HAP-1 (cell line): ENCODE results near the gene VPS36.
"Not testable (repeated sequence)": the region's sequence is repeated elsewhere in the genome, so short reads cannot be mapped to it uniquely, and the experiment has no call there.

Experiments
- DNase-seq, 2 experiments: peaks; one replicate each; pipeline ENCODE4 v3.0.0-alpha.2; 2016 to 2020; ENCODE audit warnings: low spot score in 2 of 2
- H3K27me3 ChIP-seq: fragments of 250-450 bp; sonication (Bioruptor Pico); 2 replicates; pipeline ENCODE4 v1.5.1; 2020; ENCODE audit warnings: low read depth, mild to moderate bottlenecking, moderate library complexity
- H3K36me3 ChIP-seq: fragments of 250-450 bp; sonication (Bioruptor Pico); replicated peaks from 2 replicates; pipeline ENCODE4 v1.5.1; 2020; ENCODE audit warnings: mild to moderate bottlenecking
- H3K4me1 ChIP-seq: fragments of 250-450 bp; sonication (Bioruptor Pico); 2 replicates; pipeline ENCODE4 v1.5.1; 2020; ENCODE audit warnings: mild to moderate bottlenecking
- H3K4me3 ChIP-seq: fragments of 250-450 bp; sonication (Bioruptor Pico); 2 replicates; pipeline ENCODE4 v1.5.1; 2020; ENCODE audit warnings: mild to moderate bottlenecking, moderate library complexity
- H3K9me3 ChIP-seq: fragments of 250-450 bp; sonication (Bioruptor Pico); 2 replicates; pipeline ENCODE4 v1.5.1; 2020; ENCODE audit warnings: mild to moderate bottlenecking, moderate library complexity
- in situ Hi-C: fragments of 300-500 bp; cut with MboI; formaldehyde crosslinking; loops from 3 replicates; pipeline ENCODE4 v1.14.3; 2020; ENCODE audit warnings: low sequenced_read_pairs, inconsistent platforms, mixed read lengths

The VPS36 gene

DNA sequence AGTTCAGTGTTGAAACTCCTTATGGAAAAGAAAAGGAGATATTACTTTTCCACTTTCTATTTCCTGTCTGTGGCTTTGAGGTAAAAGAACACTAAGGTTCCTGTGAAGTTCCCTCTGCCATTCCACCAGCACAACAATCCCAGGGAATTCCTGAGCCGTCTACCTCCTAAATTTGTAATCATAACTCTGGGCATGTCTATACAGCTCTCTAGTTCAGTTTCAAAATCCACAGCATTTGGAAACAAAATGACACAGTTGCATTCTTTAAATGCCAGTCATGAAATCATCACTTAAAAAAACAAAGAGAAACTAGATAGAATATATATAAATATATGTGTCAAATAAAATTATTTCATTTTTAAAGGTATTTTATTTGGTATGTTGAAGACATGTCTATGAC is 35.5 kb downstream of the VPS36 start:
- no peak for DNase-seq
- no peaks in the 10 kb centered on the region for H3K27me3 ChIP-seq
- H3K36me3 ChIP-seq, result peaks cover 49% of the 10 kb centered on the region
- no peaks in the 10 kb centered on the region for H3K4me1 ChIP-seq
- H3K9me3 ChIP-seq, result no peaks in the 10 kb centered on the region
- in situ Hi-C loops, result no loop called here
- no peak overlapping the region for H3K4me3 ChIP-seq

- peaks cover 46% of the 10 kb centered on the region for H3K36me3 ChIP-seq
- H3K4me1 ChIP-seq, result no peaks in the 10 kb centered on the region
- no peaks in the 10 kb centered on the region for H3K9me3 ChIP-seq
- in situ Hi-C loops, result no loop called here
- no peaks in the 10 kb centered on the region for H3K27me3 ChIP-seq
- H3K4me3 ChIP-seq, result no peak overlapping the region
- DNase-seq, result no peak
These were observed 36.4 kb downstream of the VPS36 start for GRCh38 chr13:52414051-52414450.

DNA sequence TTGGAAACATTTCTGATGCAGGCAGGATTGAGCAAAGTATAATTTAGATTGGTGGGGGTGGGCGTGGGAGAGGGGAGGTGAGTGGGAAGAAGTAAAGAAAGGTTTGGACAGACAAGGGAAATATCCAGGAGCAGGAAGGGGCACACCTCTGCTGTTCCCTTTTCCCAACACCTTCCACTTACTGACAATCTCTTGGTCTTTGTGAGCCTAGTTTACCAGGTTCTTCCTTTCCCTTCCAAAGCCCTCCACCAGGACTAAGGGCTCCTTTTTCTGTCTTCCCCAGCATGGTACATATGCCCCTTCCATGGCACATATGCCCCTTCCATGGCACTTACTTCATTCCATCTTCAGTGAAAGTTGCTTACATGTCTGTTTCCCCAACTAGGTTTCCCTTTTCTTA is 38.3 kb downstream of the VPS36 start:
- in situ Hi-C loops, result no loop called here
- no peak overlapping the region for H3K4me3 ChIP-seq
- no peaks in the 10 kb centered on the region for H3K27me3 ChIP-seq
- H3K4me1 ChIP-seq, result no peaks in the 10 kb centered on the region
- no peaks in the 10 kb centered on the region for H3K9me3 ChIP-seq
- no peak for DNase-seq
- peaks cover 40% of the 10 kb centered on the region for H3K36me3 ChIP-seq

DNA sequence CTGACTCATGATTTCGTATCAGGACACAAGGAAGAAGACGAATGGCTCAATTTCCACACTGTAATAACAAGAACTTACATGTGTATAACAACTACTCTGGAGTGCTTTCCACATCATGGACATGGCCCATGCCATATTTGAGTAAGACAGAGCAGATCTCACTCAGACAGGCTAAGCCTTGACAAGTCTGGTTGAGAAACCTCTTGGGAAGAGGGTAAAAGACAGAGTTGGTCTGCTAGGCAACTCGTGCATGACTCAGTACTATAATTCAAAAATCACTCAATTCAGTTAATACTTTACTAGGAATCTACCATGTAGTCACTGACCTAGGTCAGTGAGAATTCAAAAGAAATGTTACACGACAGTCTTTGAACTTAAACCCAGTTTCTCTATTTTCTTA is 38.8 kb downstream of the VPS36 start:
- no peak overlapping the region for H3K4me3 ChIP-seq
- H3K9me3 ChIP-seq, result no peaks in the 10 kb centered on the region
- no peak for DNase-seq
- in situ Hi-C loops, result no loop called here
- H3K36me3 ChIP-seq, result peaks cover 35% of the 10 kb centered on the region
- peaks cover 2% of the 10 kb centered on the region; the same call in 1 of the 2 replicates for H3K27me3 ChIP-seq
- no peaks in the 10 kb centered on the region for H3K4me1 ChIP-seq

DNA sequence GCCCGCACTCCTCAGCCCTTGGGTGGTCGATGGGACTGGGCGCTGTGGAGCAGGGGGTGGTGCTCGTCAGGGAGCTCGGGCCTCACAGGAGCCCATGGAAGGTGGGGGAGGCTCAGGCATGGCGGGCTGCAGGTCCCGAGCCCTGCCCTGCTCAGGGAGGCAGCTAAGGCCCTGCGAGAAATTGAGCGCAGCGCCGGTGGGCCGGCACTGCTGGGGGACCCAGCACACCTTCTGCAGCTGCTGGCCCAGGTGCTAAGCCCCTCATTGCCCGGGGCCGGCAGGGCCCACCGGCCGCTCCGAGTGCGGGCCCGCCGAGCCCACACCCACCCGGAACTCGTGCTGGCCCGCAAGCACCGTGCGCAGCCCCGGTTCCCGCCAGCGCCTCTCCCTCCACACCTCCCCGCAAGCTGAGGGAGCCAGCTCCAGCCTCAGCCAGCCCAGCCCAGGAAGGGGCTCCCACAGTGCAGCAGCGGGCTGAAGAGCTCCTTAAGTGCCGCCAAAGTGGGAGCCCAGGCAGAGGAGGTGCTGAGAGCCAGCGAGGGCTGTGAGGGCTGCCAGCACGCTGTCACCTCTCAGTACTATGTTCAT is 42.3 kb downstream of the VPS36 start:
- DNase-seq, H3K36me3 ChIP-seq, H3K4me1 ChIP-seq, in situ Hi-C loops, H3K9me3 ChIP-seq, H3K4me3 ChIP-seq: not testable (repeated sequence)
- H3K27me3 ChIP-seq, result peaks cover 32% of the 10 kb centered on the region

DNA sequence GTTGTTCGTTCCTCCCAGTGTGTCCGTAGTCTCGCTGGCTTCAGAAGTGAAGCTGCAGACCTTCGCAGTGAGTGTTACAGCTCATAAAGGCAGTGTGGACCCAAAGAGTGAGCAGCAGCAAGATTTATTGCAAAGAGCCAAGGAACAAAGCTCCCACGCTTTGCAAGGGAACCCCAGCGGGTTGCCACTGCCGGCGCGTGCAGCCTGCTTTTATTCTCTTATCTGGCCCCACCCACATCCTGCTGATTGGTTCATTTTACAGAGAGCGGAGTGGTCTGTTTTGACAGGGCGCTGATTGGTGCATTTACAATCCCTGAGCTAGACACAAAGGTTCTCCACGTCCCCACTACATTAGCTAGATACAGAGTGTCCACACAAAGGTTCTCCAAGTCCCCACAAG is 43.0 kb downstream of the VPS36 start:
- DNase-seq, H3K9me3 ChIP-seq, H3K4me3 ChIP-seq, in situ Hi-C loops, H3K36me3 ChIP-seq, H3K4me1 ChIP-seq: not testable (repeated sequence)
- H3K27me3 ChIP-seq, result peaks cover 38% of the 10 kb centered on the region

GRCh38 chr13:52406629-52407028 is 43.8 kb downstream of the VPS36 start:
- in situ Hi-C loops, result no loop called here
- no peaks in the 10 kb centered on the region for H3K4me1 ChIP-seq

DNA sequence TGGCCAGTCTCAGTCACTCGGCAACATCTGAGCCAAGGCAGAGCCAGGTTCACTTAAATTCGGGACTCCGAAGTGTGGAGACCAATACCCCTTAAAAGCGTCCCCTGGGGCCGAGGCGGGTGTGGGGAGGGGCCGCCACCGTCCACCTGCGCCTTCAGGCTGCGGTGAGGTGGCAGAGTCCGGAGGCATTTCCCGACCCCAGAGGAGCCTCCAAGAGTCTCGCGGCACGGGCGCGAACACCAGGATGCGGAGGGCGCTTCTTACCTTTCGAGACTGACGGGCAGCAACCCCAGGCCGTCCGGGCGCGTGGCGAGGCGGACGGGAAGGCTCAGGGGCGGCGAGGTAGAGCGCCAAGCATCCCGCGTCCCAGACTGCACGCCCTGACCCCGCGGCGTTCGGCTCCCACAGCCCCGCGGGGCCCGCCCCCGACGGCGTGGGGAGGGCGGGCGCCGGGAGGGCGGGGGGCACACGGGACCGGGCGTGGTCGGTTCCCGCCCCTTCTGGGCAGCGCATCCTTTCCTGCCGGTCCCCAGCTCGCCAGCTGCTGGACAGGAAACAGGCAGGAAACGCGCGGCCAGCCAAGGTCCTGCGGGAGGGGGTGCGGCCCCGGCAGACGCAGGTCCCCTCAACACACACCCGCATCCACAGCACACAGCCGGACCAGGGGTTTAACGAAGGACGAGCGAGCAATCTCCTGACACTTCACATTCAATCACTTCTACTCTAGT is 44.5 kb downstream of the VPS36 start, which contains the start of gene THSD1:
THSD1 (minus strand) TSS at position 406 of the 728 bp plus-strand sequence. CDS start 3,572 bp downstream, outside the sequence.
- Histone ChIP-seq H3K36me3 (no peaks in the 10 kb centered on the region), H3K4me1 (no peaks in the 10 kb centered on the region), H3K27me3 (peaks cover 45% of the 10 kb centered on the region), H3K9me3 (no peaks in the 10 kb centered on the region), H3K4me3 (peak within 1 kb of the TSS; percentile 25)
- peak in 1 of 2 experiments; percentile 30 for DNase-seq
- in situ Hi-C loops, result no loop called here

More at GRCh38 chr13:52406629-52407028, 43.8 kb downstream of the VPS36 start:
- H3K36me3 ChIP-seq, result no peaks in the 10 kb centered on the region
- H3K27me3 ChIP-seq, result peaks cover 45% of the 10 kb centered on the region
- no peak for DNase-seq
- no peaks in the 10 kb centered on the region for H3K9me3 ChIP-seq
- no peak overlapping the region for H3K4me3 ChIP-seq

DNA sequence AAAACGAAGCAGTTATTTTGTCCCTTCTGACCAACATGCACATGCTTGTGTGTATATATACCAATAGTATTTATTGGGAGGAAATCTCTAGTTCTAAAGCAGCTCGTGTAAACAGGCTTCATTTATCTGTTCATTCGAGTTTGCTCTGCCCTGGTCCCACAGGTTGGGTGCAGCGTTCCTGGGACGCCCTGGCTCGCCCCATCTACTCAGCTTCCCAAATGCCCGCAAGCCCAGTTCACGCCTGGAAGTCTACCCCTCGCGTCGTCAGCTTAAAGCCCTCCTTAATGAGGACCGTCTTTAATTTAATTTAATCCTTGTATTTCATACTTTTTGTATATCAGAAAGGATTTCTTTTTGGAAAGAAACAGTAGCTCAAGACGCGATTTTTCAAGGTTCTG is 45.1 kb downstream of the VPS36 start:
- DNase-seq, result no peak
- Histone ChIP-seq H3K27me3 (peaks cover 49% of the 10 kb centered on the region), H3K36me3 (no peaks in the 10 kb centered on the region), H3K4me1 (no peaks in the 10 kb centered on the region), H3K9me3 (no peaks in the 10 kb centered on the region), H3K4me3 (peak overlapping the region; percentile 25; the same call in 1 of the 2 replicates)
- in situ Hi-C loops, result no loop called here

GRCh38 chr13:52399708-52400107 is 50.7 kb downstream of the VPS36 start:
- H3K36me3 ChIP-seq, result no peaks in the 10 kb centered on the region
- no peak for DNase-seq
- in situ Hi-C loops, result no loop called here

GRCh38 chr13:52399046-52399445 is 51.4 kb downstream of the VPS36 start:
- in situ Hi-C loops, result no loop called here
- DNase-seq, result no peak

More at GRCh38 chr13:52399708-52400107, 50.7 kb downstream of the VPS36 start:
- Histone ChIP-seq H3K27me3 (peaks cover 37% of the 10 kb centered on the region), H3K4me1 (no peaks in the 10 kb centered on the region), H3K9me3 (no peaks in the 10 kb centered on the region), H3K4me3 (no peak overlapping the region)

GRCh38 chr13:52395704-52396103 is 54.7 kb downstream of the VPS36 start:
- Histone ChIP-seq H3K9me3 (no peaks in the 10 kb centered on the region), H3K4me3 (no peak overlapping the region), H3K36me3 (no peaks in the 10 kb centered on the region), H3K4me1 (no peaks in the 10 kb centered on the region), H3K27me3 (peaks cover 26% of the 10 kb centered on the region)
- DNase-seq, result no peak
- in situ Hi-C loops, result no loop called here

More at GRCh38 chr13:52399046-52399445, 51.4 kb downstream of the VPS36 start:
- Histone ChIP-seq H3K36me3 (no peaks in the 10 kb centered on the region), H3K9me3 (no peaks in the 10 kb centered on the region), H3K4me3 (no peak overlapping the region), H3K27me3 (peaks cover 32% of the 10 kb centered on the region), H3K4me1 (no peaks in the 10 kb centered on the region)

DNA sequence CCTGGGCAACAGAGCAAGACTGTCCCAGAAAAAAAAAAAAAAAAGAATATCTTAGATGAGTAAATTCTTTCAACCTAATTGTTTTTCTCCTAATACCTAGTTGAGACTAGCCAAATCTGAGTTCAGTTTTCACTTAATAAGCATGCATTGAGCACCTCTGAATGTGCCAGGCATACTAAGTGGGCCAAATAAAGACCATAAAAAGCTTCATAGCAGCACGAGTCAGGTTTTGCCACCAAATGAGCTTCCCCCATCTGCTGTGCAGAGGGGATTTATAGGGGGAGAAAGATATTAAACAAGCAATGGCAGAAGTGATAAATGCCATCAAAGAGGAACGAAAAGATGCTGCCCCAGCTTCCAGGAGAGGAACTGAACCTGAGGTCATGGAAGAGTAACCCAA is 55.8 kb downstream of the VPS36 start:
- no peak for DNase-seq
- H3K36me3 ChIP-seq, result no peaks in the 10 kb centered on the region
- no peaks in the 10 kb centered on the region for H3K9me3 ChIP-seq
- no peak overlapping the region for H3K4me3 ChIP-seq
- no peaks in the 10 kb centered on the region for H3K4me1 ChIP-seq
- in situ Hi-C loops, result no loop called here
- H3K27me3 ChIP-seq, result peaks cover 29% of the 10 kb centered on the region

DNA sequence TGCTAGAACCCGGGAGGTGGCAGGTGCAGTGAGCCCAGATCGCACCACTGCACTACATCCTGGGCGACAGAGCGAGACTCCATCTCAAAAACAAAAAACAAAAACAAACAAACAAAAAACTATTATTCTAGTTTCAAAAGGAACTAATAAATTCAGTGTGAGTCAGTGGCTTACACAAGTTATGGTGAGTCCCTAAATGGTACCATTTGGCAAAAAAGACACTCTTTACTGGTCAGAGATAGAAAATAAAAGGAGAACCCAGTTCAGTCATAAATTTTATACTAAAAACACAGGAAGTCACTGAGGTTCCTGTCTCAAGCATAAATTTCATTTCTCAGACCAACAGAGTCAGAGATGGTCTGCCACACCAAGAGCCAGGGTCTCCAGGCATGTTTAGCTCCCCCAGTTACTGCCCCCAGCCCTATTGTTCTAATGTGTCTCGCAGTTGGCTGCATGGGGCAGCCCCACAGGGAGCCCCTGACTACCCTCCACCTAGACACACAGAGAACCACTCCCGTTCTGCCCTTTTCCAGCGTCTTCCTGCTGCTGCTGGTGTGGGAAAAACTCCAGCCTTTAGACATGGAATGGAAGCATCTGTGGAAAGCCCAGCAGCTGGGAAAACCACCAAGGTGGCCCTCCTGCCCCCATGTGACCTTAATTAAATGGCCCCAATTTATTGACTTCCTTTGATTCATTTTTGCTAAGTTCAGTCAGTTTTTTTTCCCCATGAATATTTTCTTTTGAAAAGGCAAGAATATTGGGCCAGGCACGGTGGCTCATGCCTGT is 56.7 kb downstream of the VPS36 start:
- H3K27me3 ChIP-seq, result peaks cover 28% of the 10 kb centered on the region
- H3K9me3 ChIP-seq, result no peaks in the 10 kb centered on the region
- H3K36me3 ChIP-seq, result no peaks in the 10 kb centered on the region
- DNase-seq, result no peak
- in situ Hi-C loops, result no loop called here
- H3K4me1 ChIP-seq, result no peaks in the 10 kb centered on the region
- no peak overlapping the region for H3K4me3 ChIP-seq
